Right cardiac atrium (tissue), 5 donors: Measurements from ENCODE around the gene OGDH. TPM values are rescaled to one million over a fixed set of nuclear protein-coding genes. Genes with fewer than 3 reads are reported as not detected.
A peak's percentile ranks its signal among the peaks of the same experiment; 100 is the strongest.

Experiments used
- ATAC-seq, 2 donors: fragments of 200-7000 bp; cut with Tn5 transposase; one replicate each; pipeline versions ENCODE4 v1.8.0 to v1.9.1; 2020; ENCODE audit warnings: moderate library complexity in 2 of 2, mild to moderate bottlenecking in 1 of 2
- DNase-seq, 3 donors: peaks; one replicate each; pipeline ENCODE4 v3.0.0-alpha.2; 2020
- H3K27ac ChIP-seq: one replicate; pipeline ENCODE4 v1.5.1; 2013; ENCODE audit warnings: mild to moderate bottlenecking, low read length, control low read depth, moderate library complexity
- H3K27me3 ChIP-seq: one replicate; pipeline ENCODE4 v1.6.1; 2013; ENCODE audit not compliant: control insufficient read depth, insufficient read depth
- H3K4me1 ChIP-seq: one replicate; pipeline ENCODE4 v1.6.1; 2013; ENCODE audit warnings: low read length; ENCODE audit not compliant: control insufficient read depth, insufficient read depth
- H3K4me3 ChIP-seq: one replicate; pipeline ENCODE4 v1.5.1; 2013; ENCODE audit warnings: low read length, control low read depth
- H3K9me3 ChIP-seq: one replicate; pipeline ENCODE4 v1.6.1; 2013; ENCODE audit warnings: low read length; ENCODE audit not compliant: control insufficient read depth
- WGBS: extraction: QIAGEN DNeasy Blood & Tissue Kit; methylation state at CpG from one replicate; pipeline ENCODE4 v1.1.7; 2013; 5-methylcytosine and 5-hydroxymethylcytosine counted together
- intact Hi-C, 4 donors: fragments of 100-400 bp; cut with DNase I; formaldehyde crosslinking; loops; one replicate each; pipeline versions ENCODE4 v1.11.0 to v1.14.0; 2022 to 2023
- polyA plus RNA-seq: library from polyadenylated mRNA; stranded (reverse); fragments of 200-250 nt; gene quantifications from one replicate; pipeline ENCODE4 v1.2.3, GENCODE V29; 2013
- total RNA-seq, 4 donors: library from RNA; stranded (reverse); fragmentation: NEBNext Ultra II Directional; extraction: Animal tissue kit (Norgen Biotek cat#: 25700); gene quantifications; one replicate each; pipeline ENCODE4 v1.2.1, GENCODE V29; 2021
- donor health status: healthy with polysubstance abuse.
- donor health status: DM: no; HTN: yes; CAD: no.
- donor health status: DM: no; HTN: no; CAD: no.
- donor health status: DM: no; HTN: yes; CAD: no; lungs with severe emphysema.
- donor health status: DM: yes; HTN: yes; CAD: no.

OGDH gene
- total and polyA plus RNA-seq, 5 donors, result 168 to 406 (median 371) TPM

GRCh38 chr7:44678471-44679179 lies 72.2 kb downstream of the OGDH start:
- 58% methylated on average over 5 of the region's 5 CpGs for WGBS
- intact Hi-C loops, result no loop called here
- H3K27ac ChIP-seq, result peak overlapping the region; percentile 63
- peak; percentile 39 to 53 for ATAC-seq
- no peak overlapping the region for H3K4me3 ChIP-seq
- peaks cover 9% of the 10 kb centered on the region for H3K4me1 ChIP-seq
- DNase-seq, result peak in 2 of 3 donors; percentile 43 to 74
- no peaks in the 10 kb centered on the region for H3K27me3 ChIP-seq
- H3K9me3 ChIP-seq, result no peaks in the 10 kb centered on the region

GRCh38 chr7:44681645-44682044 lies 75.2 kb downstream of the OGDH start:
- H3K27me3 ChIP-seq, result no peaks in the 10 kb centered on the region
- 97% methylated on average over 9 of the region's 9 CpGs for WGBS
- intact Hi-C loops, result no loop called here
- DNase-seq, result peak in 1 of 3 donors; percentile 13
- H3K4me3 ChIP-seq, result no peak overlapping the region
- no peak for ATAC-seq
- H3K27ac ChIP-seq, result no peak overlapping the region
- no peaks in the 10 kb centered on the region for H3K9me3 ChIP-seq
- peaks cover 9% of the 10 kb centered on the region for H3K4me1 ChIP-seq

GRCh38 chr7:44685723-44686122 lies 79.3 kb downstream of the OGDH start:
- intact Hi-C loops, result no loop called here
- Histone ChIP-seq H3K27me3 (no peaks in the 10 kb centered on the region), H3K4me1 (no peaks in the 10 kb centered on the region), H3K9me3 (no peaks in the 10 kb centered on the region), H3K27ac (no peak overlapping the region), H3K4me3 (no peak overlapping the region)
- 35% methylated on average over 1 of the region's 1 CpG for WGBS
- no peak for ATAC-seq
- peak in 1 of 3 donors; percentile 10 for DNase-seq

GRCh38 chr7:44689427-44689826 lies 83.0 kb downstream of the OGDH start:
- H3K27me3 ChIP-seq, result no peaks in the 10 kb centered on the region
- H3K9me3 ChIP-seq, result no peaks in the 10 kb centered on the region
- H3K4me1 ChIP-seq, result no peaks in the 10 kb centered on the region
- H3K4me3 ChIP-seq, result no peak overlapping the region
- WGBS, result over 99% methylated on average over 2 of the region's 2 CpGs
- no peak overlapping the region for H3K27ac ChIP-seq
- intact Hi-C loops, result no loop called here
- DNase-seq, result no peak
- no peak for ATAC-seq

- no peak overlapping the region for H3K4me3 ChIP-seq
- ATAC-seq, result peak; percentile 78 to 87
- intact Hi-C loops, result no loop called here
- H3K9me3 ChIP-seq, result no peaks in the 10 kb centered on the region
- DNase-seq, result peak in 2 of 3 donors; percentile 61 to 69
- peaks cover 2% of the 10 kb centered on the region for H3K4me1 ChIP-seq
- 86% methylated on average over 19 of the region's 19 CpGs for WGBS
- no peaks in the 10 kb centered on the region for H3K27me3 ChIP-seq
- peak overlapping the region; percentile 80 for H3K27ac ChIP-seq
Measured at GRCh38 chr7:44693641-44694313, 87.3 kb downstream of the OGDH start.

- ATAC-seq, result no peak
- intact Hi-C loops, result no loop called here
- Histone ChIP-seq H3K27ac (peak overlapping the region; percentile 80), H3K27me3 (no peaks in the 10 kb centered on the region), H3K4me1 (peaks cover 2% of the 10 kb centered on the region), H3K4me3 (no peak overlapping the region), H3K9me3 (no peaks in the 10 kb centered on the region)
- peak in 1 of 3 donors; percentile 37 for DNase-seq
- WGBS, result 96% methylated on average over 14 of the region's 14 CpGs
Measured at GRCh38 chr7:44694326-44694725, 87.9 kb downstream of the OGDH start.

GRCh38 chr7:44694766-44695165 lies 88.3 kb downstream of the OGDH start:
- Histone ChIP-seq H3K27ac (peak overlapping the region; percentile 80), H3K27me3 (no peaks in the 10 kb centered on the region), H3K4me1 (peaks cover 2% of the 10 kb centered on the region), H3K9me3 (no peaks in the 10 kb centered on the region), H3K4me3 (no peak overlapping the region)
- ATAC-seq (no peak), DNase-seq (no peak)
- WGBS, result 97% methylated on average over 2 of the region's 2 CpGs
- intact Hi-C loops, result no loop called here

GRCh38 chr7:44695756-44696155 lies 89.3 kb downstream of the OGDH start:
- H3K4me3 ChIP-seq, result no peak overlapping the region
- no peak overlapping the region for H3K27ac ChIP-seq
- ATAC-seq, result no peak
- no peaks in the 10 kb centered on the region for H3K27me3 ChIP-seq
- 91% methylated on average over 5 of the region's 5 CpGs for WGBS
- intact Hi-C loops, result no loop called here
- H3K9me3 ChIP-seq, result no peaks in the 10 kb centered on the region
- H3K4me1 ChIP-seq, result peaks cover 2% of the 10 kb centered on the region
- DNase-seq, result no peak

- no peak overlapping the region for H3K27ac ChIP-seq
- WGBS, result 97% methylated on average over 15 of the region's 15 CpGs
- no peak for ATAC-seq
Measured at GRCh38 chr7:44696728-44697127, 90.3 kb downstream of the OGDH start.

GRCh38 chr7:44697136-44698045 lies 91.0 kb downstream of the OGDH start:
- H3K27ac ChIP-seq, result no peak overlapping the region
- H3K4me3 ChIP-seq, result no peak overlapping the region
- intact Hi-C loops, result no loop called here
- ATAC-seq, result no peak
- H3K4me1 ChIP-seq, result peaks cover 2% of the 10 kb centered on the region
- 97% methylated on average over 20 of the region's 20 CpGs for WGBS
- no peaks in the 10 kb centered on the region for H3K27me3 ChIP-seq
- no peaks in the 10 kb centered on the region for H3K9me3 ChIP-seq
- no peak for DNase-seq

More at GRCh38 chr7:44696728-44697127, 90.3 kb downstream of the OGDH start:
- DNase-seq, result peak in 1 of 3 donors; percentile 2
- intact Hi-C loops, result no loop called here
- Histone ChIP-seq H3K27me3 (no peaks in the 10 kb centered on the region), H3K4me3 (no peak overlapping the region), H3K4me1 (peaks cover 2% of the 10 kb centered on the region), H3K9me3 (no peaks in the 10 kb centered on the region)
